Tongue (tissue), 2 donors: ENCODE data around the gene MYO18A. TPM values are rescaled to one million over a fixed set of nuclear protein-coding genes. Genes with fewer than 3 reads are reported as not detected.
"Not testable (repeated sequence)": the region's sequence is repeated elsewhere in the genome, so short reads cannot be mapped to it uniquely, and the experiment has no call there.

ENCODE experiments used
- DNase-seq: peaks from one replicate; pipeline ENCODE4 v3.0.0-alpha.2; 2015
- total RNA-seq: library from RNA; depleted of rRNA; stranded (reverse); fragments of >200 nt; gene quantifications from one replicate; pipeline ENCODE4 v1.2.3, GENCODE V29; 2014

The MYO18A gene
- total RNA-seq, result 236 TPM

- peak; percentile 88 for DNase-seq
Observed at GRCh38 chr17:29180034-29180787, at the start of gene MYO18A. Gene MYO18A, minus strand, starts transcription at chr17:29180398. Its CDS starts 13,458 bp downstream, at chr17:29166940.

- DNase-seq, result no peak
Observed at GRCh38 chr17:29225396-29225795, 45.2 kb upstream of the MYO18A start.

- not testable (repeated sequence) for DNase-seq
Observed at GRCh38 chr17:29221338-29221737, 41.1 kb upstream of the MYO18A start.

GRCh38 chr17:29219378-29220047 is 39.3 kb upstream of the MYO18A start:
- peak; percentile 89 for DNase-seq

GRCh38 chr17:29216856-29217255 is 36.7 kb upstream of the MYO18A start:
- no peak for DNase-seq

GRCh38 chr17:29216181-29216580 is 36.0 kb upstream of the MYO18A start:
- DNase-seq, result no peak

GRCh38 chr17:29215717-29216116 is 35.5 kb upstream of the MYO18A start:
- no peak for DNase-seq

- DNase-seq, result no peak
Observed at GRCh38 chr17:29215174-29215573, 35.0 kb upstream of the MYO18A start.

- no peak for DNase-seq
Observed at GRCh38 chr17:29214215-29215146, 34.3 kb upstream of the MYO18A start.

GRCh38 chr17:29212681-29213121 is 32.5 kb upstream of the MYO18A start:
- DNase-seq, result no peak

GRCh38 chr17:29212094-29212631 is 32.0 kb upstream of the MYO18A start:
- DNase-seq, result no peak

- DNase-seq, result no peak
Observed at GRCh38 chr17:29210879-29211278, 30.7 kb upstream of the MYO18A start.

GRCh38 chr17:29209073-29209472 is 28.9 kb upstream of the MYO18A start:
- no peak for DNase-seq

GRCh38 chr17:29207975-29208374 is 27.8 kb upstream of the MYO18A start:
- DNase-seq, result no peak

- DNase-seq, result no peak
Observed at GRCh38 chr17:29205047-29205446, 24.8 kb upstream of the MYO18A start.

- not testable (repeated sequence) for DNase-seq
Observed at GRCh38 chr17:29204068-29204804, 24.0 kb upstream of the MYO18A start.

GRCh38 chr17:29197516-29198272 is 17.5 kb upstream of the MYO18A start:
- DNase-seq, result no peak

GRCh38 chr17:29196769-29197515 is 16.7 kb upstream of the MYO18A start:
- no peak for DNase-seq

GRCh38 chr17:29195465-29196081 is 15.4 kb upstream of the MYO18A start:
- DNase-seq, result no peak

- DNase-seq, result no peak
Observed at GRCh38 chr17:29194669-29195068, 14.5 kb upstream of the MYO18A start.
